ENCODE measurements around the gene FNDC11. TPM values are rescaled to one million over a fixed set of nuclear protein-coding genes. Genes with fewer than 3 reads are reported as not detected.

Gene FNDC11
- total RNA-seq, 2 experiments from 2014 or later, result 0.23 to 0.27 TPM

DNA sequence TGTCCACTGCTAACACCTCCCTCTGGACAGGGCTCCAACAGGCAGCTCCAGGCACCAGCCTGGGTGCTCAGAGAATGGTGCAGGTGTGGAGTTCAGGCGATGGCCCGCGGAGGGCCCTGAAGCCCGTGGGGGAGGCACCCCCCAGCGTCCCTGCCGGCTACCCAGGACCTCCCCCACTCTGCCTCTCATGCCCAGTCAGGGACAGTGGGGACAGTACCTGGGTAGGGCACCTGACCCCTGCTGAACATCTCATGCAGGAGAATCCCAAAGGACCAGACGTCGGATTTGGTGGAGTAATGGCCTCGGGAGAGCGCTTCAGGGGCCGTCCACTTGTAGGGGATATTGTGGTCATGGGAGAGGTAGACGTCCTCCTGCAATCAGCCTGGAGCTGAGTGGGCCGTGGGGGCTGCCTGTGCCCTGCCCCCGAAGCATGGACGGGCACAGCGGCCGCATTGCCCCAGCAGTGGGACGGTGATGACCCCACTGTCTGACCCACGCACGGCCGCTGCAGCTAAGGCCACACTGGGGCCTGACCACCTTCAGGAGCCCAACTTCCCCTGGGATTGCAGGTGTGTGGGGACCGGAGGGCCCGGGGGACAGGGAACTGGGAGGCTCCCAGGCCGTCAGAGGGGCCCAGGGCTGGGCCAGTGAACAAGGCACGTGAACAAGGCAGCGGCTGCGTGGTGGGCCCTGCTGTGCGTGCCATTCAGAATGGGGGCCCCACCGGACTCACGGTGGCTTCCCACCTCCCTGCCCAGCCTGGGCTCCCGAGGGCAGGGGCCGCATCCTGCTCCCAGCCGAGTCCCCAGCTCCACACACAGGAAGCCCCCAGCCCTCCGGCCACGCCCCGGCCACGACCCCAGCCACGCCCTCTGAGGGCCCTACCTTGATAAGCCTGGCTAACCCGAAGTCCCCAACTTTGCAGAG, 23.8 kb upstream of the FNDC11 start:
- Mint-ChIP-seq H3K27ac (no peak overlapping the region), H3K9me3 (no peaks in the 10 kb centered on the region), H3K4me1 (ENCODE audit: low read depth) (peaks cover 7% of the 10 kb centered on the region), H3K36me3 (ENCODE audit: low read depth) (no peaks in the 10 kb centered on the region), H3K4me3 (no peak overlapping the region), H3K27me3 (no peaks in the 10 kb centered on the region)
- ChIA-PET CTCF (interaction anchor here (0.6 to 1.7 kb wide), 2 partner anchors 7 to 34 kb away, joined by 3 to 9 read pairs; partner anchors contain the start of gene PTK6), POLR2A (interaction anchor here (1.5 to 4.0 kb wide), 3 partner anchors 7 to 11 kb away, joined by 4 to 20 read pairs (median 6); partner anchors contain the start of gene PTK6)
- no peak for ATAC-seq
- DNase-seq, result no peak
- intact Hi-C loops (cut with micrococcal nuclease), result no loop called here
- no peak for TF ChIP-seq CTCF (IDR thresholded peaks at IDR 0.05)

DNA sequence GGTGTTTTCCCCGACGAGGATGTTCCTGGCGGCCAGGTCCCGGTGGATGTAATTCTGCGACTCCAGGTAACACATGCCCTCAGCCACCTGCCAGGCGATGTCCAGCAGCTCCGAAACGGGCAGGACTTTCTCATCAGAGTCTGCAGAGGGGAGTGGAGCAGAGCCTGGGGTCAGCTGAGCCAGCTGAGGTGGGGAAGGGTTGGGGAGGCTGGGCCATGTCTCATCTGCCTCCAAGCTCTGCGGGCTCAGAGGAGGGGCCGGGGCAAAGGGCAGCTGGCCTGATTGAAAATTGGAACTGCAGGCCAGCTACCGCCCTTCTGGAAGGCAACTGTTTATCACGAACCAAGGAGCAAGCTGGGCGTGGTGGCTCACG, 23.2 kb upstream of the FNDC11 start:
- H3K9me3 Mint-ChIP-seq, result no peaks in the 10 kb centered on the region
- H3K27me3 Mint-ChIP-seq, result no peaks in the 10 kb centered on the region
- ATAC-seq (no peak), DNase-seq (no peak)
- no peak overlapping the region for H3K4me3 Mint-ChIP-seq
- peaks cover 7% of the 10 kb centered on the region for H3K4me1 Mint-ChIP-seq (ENCODE audit: low read depth)
- no peak for TF ChIP-seq CTCF (IDR thresholded peaks at IDR 0.05)
- ChIA-PET CTCF (no interaction called here), POLR2A (interaction anchor here (0.6 to 4.0 kb wide), 3 partner anchors 9 to 168 kb away, joined by 3 to 20 read pairs (median 3); no protein-coding TSS in a partner anchor)
- intact Hi-C loops (cut with micrococcal nuclease), result no loop called here
- H3K27ac Mint-ChIP-seq, result no peak overlapping the region
- H3K36me3 Mint-ChIP-seq (ENCODE audit: low read depth), result no peaks in the 10 kb centered on the region

DNA sequence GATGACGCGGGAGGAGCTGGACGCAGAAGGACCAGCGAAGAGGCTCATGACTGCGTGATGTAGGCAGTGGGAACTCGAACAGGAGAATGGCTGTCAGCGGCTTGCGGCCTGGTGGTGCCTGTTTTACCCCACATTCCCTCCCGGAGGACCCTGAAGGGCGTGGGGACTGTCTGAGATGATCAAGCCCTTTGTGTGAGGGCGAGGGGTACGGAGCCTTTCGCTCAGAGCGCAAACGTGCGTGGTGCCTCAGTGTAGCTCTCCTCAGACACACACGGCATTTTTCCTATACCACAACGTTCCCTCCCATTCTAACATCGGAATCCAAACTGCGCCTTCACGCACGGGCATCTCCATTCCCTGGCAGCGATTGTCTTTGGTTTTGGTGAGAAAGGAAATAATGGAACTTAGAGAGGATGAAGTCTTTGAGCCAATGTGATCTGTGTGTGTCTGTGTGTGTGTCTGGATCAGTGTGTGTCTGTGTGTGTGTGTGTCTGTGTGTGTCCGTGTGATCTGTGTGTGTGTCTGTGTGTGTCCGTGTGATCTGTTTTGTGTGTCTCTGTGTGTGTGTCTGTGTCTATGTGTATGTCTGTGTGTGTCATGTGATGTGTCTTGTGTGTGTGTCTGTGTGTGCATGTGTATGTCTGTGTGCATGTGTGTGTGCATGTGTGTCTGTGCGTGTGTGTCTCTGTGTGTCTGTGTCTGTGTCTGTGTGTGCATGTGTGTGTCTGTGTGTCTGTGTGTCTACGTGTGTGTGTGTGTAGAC, 22.1 kb upstream of the FNDC11 start:
- TF ChIP-seq CTCF (IDR thresholded peaks at IDR 0.05), result no peak
- no peak overlapping the region for H3K27ac Mint-ChIP-seq
- H3K9me3 Mint-ChIP-seq, result no peaks in the 10 kb centered on the region
- intact Hi-C loops (cut with micrococcal nuclease), result no loop called here
- CTCF ChIA-PET, result no interaction called here
- H3K4me1 Mint-ChIP-seq (ENCODE audit: low read depth), result peaks cover 10% of the 10 kb centered on the region
- H3K27me3 Mint-ChIP-seq, result no peaks in the 10 kb centered on the region
- POLR2A ChIA-PET, result interaction anchor here (1.2 to 4.0 kb wide), 2 partner anchors 10 to 167 kb away, joined by 3 to 20 read pairs; no protein-coding TSS in a partner anchor
- H3K4me3 Mint-ChIP-seq, result no peak overlapping the region
- DNase-seq, result no peak
- no peaks in the 10 kb centered on the region for H3K36me3 Mint-ChIP-seq (ENCODE audit: low read depth)
- no peak for ATAC-seq

- no peak for TF ChIP-seq CTCF (IDR thresholded peaks at IDR 0.05)
- Mint-ChIP-seq H3K36me3 (ENCODE audit: low read depth) (no peaks in the 10 kb centered on the region), H3K4me3 (no peak overlapping the region), H3K27ac (no peak overlapping the region), H3K9me3 (no peaks in the 10 kb centered on the region), H3K27me3 (no peaks in the 10 kb centered on the region), H3K4me1 (ENCODE audit: low read depth) (peaks cover 15% of the 10 kb centered on the region)
- DNase-seq (no peak), ATAC-seq (no peak)
- intact Hi-C loops (cut with micrococcal nuclease), result no loop called here
- ChIA-PET CTCF (no interaction called here), POLR2A (interaction anchor here (4.0 kb wide), 1 partner anchor 10 kb away, joined by 20 read pairs; no protein-coding TSS in a partner anchor)
Measured at GRCh38 chr20:63532449-63532971, 21.4 kb upstream of the FNDC11 start.
